Left lobe of liver (tissue), 2 donors: ENCODE results near the gene PRM1. TPM values are rescaled to one million over a fixed set of nuclear protein-coding genes. Genes with fewer than 3 reads are reported as not detected.
"Not testable (repeated sequence)": the region's sequence is repeated elsewhere in the genome, so short reads cannot be mapped to it uniquely, and the experiment has no call there.

Experiments
- ATAC-seq: fragments of 200-7000 bp; cut with Tn5 transposase; one replicate; pipeline ENCODE4 v1.9.1; 2020; ENCODE audit warnings: mild to moderate bottlenecking, moderate library complexity
- DNase-seq: peaks from one replicate; pipeline ENCODE4 v3.0.0-alpha.2; 2020; ENCODE audit warnings: low spot score
- total RNA-seq: library from RNA; stranded (reverse); gene quantifications from one replicate; pipeline ENCODE4 v1.2.1, GENCODE V29; 2021
- donor health status: DM: no; HTN: no; CAD: no; lungs with moderate emphysema.
- donor health status: DM: no; HTN: yes; CAD: no.

The PRM1 gene
- total RNA-seq, 1 donor from 2014 or later, result not detected

- DNase-seq (no peak), ATAC-seq (no peak)
Observed at GRCh38 chr16:11298143-11298900, 17.2 kb upstream of the PRM1 start.

GRCh38 chr16:11297492-11298142 lies 16.5 kb upstream of the PRM1 start:
- ATAC-seq, result peak; percentile 87
- peak; percentile 65 for DNase-seq

GRCh38 chr16:11296706-11297491 lies 15.8 kb upstream of the PRM1 start:
- ATAC-seq, result peak; percentile 74
- no peak for DNase-seq

- ATAC-seq, result no peak
- DNase-seq, result no peak
Observed at GRCh38 chr16:11296351-11296705, 15.2 kb upstream of the PRM1 start.

GRCh38 chr16:11295672-11296071 lies 14.5 kb upstream of the PRM1 start:
- DNase-seq (no peak), ATAC-seq (no peak)

GRCh38 chr16:11292076-11292748 lies 11.1 kb upstream of the PRM1 start:
- no peak for DNase-seq
- no peak for ATAC-seq

GRCh38 chr16:11291091-11291703 lies 10.1 kb upstream of the PRM1 start:
- ATAC-seq (no peak), DNase-seq (no peak)

GRCh38 chr16:11290102-11290893 lies 9.2 kb upstream of the PRM1 start:
- DNase-seq (no peak), ATAC-seq (no peak)

- DNase-seq, ATAC-seq: not testable (repeated sequence)
Observed at GRCh38 chr16:11289696-11290095, 8.6 kb upstream of the PRM1 start.

GRCh38 chr16:11289202-11289601 lies 8.1 kb upstream of the PRM1 start:
- DNase-seq (no peak), ATAC-seq (no peak)

GRCh38 chr16:11285842-11286241 lies 4.7 kb upstream of the PRM1 start:
- ATAC-seq, result no peak
- no peak for DNase-seq

- ATAC-seq, result no peak
- DNase-seq, result no peak
Observed at GRCh38 chr16:11283820-11284248, 2.7 kb upstream of the PRM1 start.

GRCh38 chr16:11278681-11279628 lies 2.2 kb downstream of the PRM1 start:
- ATAC-seq (peak; percentile 49), DNase-seq (no peak)

- ATAC-seq (no peak), DNase-seq (no peak)
Observed at GRCh38 chr16:11277607-11278337, 3.4 kb downstream of the PRM1 start.

GRCh38 chr16:11276896-11277593 lies 4.1 kb downstream of the PRM1 start:
- DNase-seq, result no peak
- ATAC-seq, result no peak

- no peak for ATAC-seq
- DNase-seq, result no peak
Observed at GRCh38 chr16:11276143-11276895, 4.8 kb downstream of the PRM1 start, which contains the start of gene PRM2. TSS of gene PRM2 (minus strand) at chr16:11276480. CDS start at chr16:11276370, 110 bp downstream.

GRCh38 chr16:11274964-11275363 lies 6.2 kb downstream of the PRM1 start:
- ATAC-seq (no peak), DNase-seq (no peak)
